NOMO-1 treated with DMSO at 0.1 percent for 48 hours (cell line): Measurements from ENCODE around the gene KLHL1.
"Not testable (repeated sequence)": the region's sequence is repeated elsewhere in the genome, so short reads cannot be mapped to it uniquely, and the experiment has no call there.

Experiments used
- DNase-seq: peaks from one replicate; lab custom pipeline; 2025; ENCODE audit not compliant: unreplicated experiment; lab: John Stamatoyannopoulos, UW

KLHL1 gene, protein sequence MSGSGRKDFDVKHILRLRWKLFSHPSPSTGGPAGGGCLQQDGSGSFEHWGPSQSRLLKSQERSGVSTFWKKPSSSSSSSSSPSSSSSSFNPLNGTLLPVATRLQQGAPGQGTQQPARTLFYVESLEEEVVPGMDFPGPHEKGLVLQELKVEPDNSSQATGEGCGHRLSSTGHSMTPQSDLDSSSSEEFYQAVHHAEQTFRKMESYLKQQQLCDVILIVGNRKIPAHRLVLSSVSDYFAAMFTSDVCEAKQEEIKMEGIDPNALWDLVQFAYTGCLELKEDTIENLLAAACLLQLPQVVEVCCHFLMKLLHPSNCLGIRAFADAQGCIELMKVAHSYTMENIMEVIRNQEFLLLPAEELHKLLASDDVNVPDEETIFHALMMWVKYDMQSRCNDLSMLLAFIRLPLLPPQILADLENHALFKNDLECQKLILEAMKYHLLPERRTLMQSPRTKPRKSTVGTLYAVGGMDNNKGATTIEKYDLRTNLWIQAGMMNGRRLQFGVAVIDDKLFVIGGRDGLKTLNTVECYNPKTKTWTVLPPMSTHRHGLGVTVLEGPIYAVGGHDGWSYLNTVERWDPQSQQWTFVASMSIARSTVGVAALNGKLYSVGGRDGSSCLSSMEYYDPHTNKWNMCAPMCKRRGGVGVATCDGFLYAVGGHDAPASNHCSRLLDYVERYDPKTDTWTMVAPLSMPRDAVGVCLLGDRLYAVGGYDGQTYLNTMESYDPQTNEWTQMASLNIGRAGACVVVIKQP

DNA sequence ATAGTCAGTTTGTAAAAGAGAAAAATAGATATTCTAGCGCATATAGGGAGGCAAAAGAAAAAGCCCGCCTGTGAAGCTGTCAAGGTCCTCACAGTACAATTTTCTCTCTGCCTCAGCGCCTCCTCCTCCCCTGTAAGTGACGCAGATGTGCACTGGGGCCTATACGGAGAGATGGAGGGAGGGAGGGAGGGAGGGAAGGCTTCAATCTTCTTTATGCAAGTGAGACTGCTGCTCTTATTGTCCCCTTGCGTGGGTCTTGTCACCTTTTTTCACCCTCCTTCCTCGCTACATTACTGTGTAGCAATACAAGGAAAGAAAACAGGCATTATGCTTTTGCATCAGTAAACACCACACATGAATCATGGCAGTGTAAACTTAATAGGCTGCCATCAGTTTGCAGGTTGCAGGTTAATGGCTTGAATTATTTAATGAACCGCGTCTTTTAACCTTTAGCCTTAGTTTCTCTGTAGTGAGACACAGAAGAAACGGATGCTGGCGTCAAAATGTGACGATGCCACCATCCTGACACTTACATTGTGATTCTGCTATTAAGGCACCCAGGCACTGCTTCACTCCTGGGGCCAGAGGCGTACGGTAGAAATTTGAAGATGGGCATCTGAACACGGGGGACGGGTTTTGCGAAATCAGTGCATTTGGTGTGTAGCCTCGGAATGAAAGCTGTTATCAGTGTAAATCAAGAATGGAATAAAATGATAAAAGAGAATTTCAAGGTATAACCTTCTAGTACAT is at the start of gene KLHL1:
Gene KLHL1, minus strand, starts transcription at position 97 of the 750 bp plus-strand sequence. CDS start 753 bp downstream, outside the sequence.
- DNase-seq = no peak

GRCh38 chr13:70142658-70143057 is 34.4 kb upstream of the KLHL1 start:
- not testable (repeated sequence) for DNase-seq

- DNase-seq = no peak
These were observed 19.8 kb upstream of the KLHL1 start for GRCh38 chr13:70128098-70128497.

GRCh38 chr13:70125693-70126092 is 17.4 kb upstream of the KLHL1 start:
- no peak for DNase-seq

DNA sequence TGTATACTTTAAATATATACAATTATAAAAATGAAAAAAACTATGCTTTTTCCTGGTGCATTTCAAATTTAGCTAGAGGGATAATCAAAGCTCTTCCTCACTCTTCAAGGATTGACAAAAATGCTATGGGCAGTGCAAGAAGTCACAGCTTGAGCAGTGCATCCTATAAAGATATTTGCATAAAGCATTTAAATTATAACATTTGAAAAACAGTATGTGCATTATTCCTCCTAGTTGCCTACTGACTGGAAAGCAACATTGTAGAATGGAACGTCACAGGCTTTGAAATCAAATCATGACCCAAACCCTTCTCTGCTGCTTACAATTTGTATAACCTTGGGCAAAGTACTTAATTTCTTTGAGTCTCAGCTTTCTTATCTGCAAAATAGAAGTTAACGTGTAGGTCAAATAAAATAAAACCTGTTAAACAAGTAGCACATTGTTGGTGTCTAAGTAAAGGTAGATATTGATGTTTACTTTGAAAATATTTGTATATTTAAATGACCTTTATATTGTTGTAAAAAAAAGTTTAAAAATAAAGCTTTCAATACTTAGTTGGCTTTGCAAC is 9.2 kb upstream of the KLHL1 start:
- DNase-seq = no peak

DNA sequence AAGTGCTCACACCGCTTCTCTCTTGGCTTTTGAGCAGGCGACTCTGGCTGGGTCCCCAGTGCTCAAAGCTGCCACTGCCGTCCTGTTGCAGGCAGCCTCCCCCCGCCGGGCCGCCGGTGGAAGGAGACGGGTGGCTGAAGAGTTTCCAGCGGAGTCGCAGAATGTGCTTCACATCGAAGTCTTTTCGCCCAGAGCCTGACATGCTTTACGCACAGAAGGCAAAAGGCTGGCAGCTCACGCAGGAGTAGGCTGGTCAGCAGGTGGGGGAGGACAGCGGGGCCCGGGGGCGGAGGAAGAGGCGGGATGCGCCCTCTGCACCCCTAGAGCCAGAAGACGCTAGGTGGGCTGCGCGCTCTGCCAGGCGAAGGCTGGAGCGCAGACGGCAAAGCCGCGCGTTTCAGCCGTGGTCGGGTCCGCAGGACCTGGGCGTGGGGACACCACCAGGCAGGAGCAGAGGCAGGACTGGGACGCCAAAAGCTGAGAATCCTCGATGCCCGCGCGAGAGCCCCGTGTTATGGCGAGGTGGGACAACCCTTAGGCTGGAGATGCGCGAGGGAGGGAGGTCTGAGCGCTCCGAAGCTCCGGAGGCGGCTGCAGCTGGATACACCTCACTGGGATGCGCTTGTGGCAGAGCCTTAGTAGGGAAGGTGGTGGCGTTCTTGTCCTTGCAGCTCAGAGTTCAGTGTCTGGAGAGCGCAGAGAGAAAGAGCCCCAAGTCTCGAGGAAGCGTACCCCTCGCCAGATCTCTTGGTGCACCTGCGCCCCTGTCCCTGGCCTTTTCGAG is 562 bp downstream of the KLHL1 start, which contains the start of gene ATXN8OS:
Gene ATXN8OS, plus strand, starts transcription at position 329 of the 784 bp plus-strand sequence.
- no peak for DNase-seq

DNA sequence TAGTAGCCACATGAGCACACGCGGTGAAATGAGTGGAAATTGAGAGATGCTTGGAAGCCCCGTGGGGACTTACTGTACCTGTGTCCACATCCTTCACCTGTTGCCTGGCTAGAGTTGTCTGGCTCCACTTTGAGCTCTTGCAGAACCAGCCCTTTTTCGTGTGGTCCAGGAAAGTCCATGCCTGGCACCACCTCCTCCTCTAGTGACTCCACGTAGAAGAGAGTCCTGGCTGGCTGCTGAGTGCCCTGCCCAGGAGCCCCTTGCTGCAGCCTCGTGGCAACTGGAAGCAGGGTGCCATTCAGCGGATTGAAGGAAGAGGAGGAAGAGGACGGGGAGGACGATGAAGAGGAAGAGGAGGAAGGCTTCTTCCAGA is 1.1 kb downstream of the KLHL1 start:
- no peak for DNase-seq

GRCh38 chr13:70104481-70104880 is 3.8 kb downstream of the KLHL1 start:
- DNase-seq = no peak

- no peak for DNase-seq
These were observed 9.6 kb downstream of the KLHL1 start for GRCh38 chr13:70098669-70099068.

- DNase-seq = no peak
These were observed 18.1 kb downstream of the KLHL1 start for GRCh38 chr13:70090036-70090723.

- DNase-seq = no peak
These were observed 19.3 kb downstream of the KLHL1 start for GRCh38 chr13:70088926-70089325.

- no peak for DNase-seq
These were observed 21.0 kb downstream of the KLHL1 start for GRCh38 chr13:70087247-70087646.

- DNase-seq = no peak
These were observed 28.2 kb downstream of the KLHL1 start for GRCh38 chr13:70080012-70080411.

DNA sequence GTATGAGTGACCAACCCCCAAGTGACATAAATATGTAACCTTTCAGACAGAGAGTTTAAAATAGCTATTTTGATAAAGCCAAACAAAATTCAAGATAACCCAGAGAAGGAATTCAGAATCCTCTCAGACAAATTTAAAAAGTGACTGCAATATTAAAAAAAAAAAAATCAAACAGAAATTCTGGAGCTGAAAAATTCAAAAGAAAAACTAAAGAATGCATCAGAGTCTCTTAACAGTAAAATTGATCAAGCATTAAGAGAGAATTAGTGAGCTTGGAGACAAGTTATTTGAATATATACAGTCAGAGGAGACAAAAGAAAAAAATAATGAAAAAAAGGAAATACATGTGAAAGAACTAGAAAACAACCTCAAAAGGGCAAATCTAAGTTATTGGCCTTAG is 53.7 kb downstream of the KLHL1 start:
- no peak for DNase-seq

DNA sequence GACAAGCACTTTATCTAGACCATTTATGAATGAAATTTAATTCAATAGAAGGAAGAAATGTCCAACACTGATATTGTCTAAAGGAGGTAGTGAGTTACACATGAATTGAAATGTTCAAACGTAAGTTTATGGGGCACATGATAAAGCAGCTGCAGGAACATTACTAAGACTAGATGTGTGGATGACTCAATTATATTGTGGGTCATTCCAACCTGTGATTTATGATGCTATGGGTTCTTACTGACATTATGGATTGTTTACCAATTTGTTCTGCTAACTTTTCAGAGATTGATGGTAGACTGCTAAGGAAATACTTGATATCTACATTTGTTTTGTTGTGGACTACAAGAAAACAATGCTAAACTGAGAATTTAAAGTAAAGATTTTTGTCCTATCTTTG is 56.7 kb downstream of the KLHL1 start:
- no peak for DNase-seq

GRCh38 chr13:70043685-70044084 is 64.6 kb downstream of the KLHL1 start:
- no peak for DNase-seq

- DNase-seq = no peak
These were observed 66.1 kb downstream of the KLHL1 start for GRCh38 chr13:70042193-70042592.

- DNase-seq = no peak
These were observed 74.0 kb downstream of the KLHL1 start for GRCh38 chr13:70034286-70034685.

- DNase-seq = no peak
These were observed 80.7 kb downstream of the KLHL1 start for GRCh38 chr13:70027551-70027950.

DNA sequence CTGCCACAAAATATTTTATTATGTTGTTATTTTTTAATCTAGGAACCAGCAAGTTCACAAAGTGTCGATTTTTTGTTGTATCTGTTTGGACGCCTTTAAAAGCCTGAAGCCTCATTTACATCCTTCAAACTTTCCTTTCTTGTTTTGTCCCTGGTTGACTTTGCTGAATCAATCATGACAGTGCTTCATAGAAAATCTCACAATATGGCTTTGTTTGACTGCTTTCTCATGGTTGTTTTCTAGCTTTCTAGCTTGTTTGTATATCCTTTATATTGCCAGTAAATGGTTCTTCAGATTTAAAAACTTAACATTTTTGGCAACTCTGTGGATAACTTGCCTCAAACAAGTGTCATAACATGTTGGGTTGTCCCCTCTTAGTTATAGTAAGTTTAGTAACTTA is 84.7 kb downstream of the KLHL1 start:
- DNase-seq = no peak
